DMS53 (cell line): Measurements from ENCODE around the gene FAM221B.

Experiments
- DNase-seq: peaks from one replicate; lab custom pipeline; 2025; lab: John Stamatoyannopoulos, UW

Gene FAM221B

DNA sequence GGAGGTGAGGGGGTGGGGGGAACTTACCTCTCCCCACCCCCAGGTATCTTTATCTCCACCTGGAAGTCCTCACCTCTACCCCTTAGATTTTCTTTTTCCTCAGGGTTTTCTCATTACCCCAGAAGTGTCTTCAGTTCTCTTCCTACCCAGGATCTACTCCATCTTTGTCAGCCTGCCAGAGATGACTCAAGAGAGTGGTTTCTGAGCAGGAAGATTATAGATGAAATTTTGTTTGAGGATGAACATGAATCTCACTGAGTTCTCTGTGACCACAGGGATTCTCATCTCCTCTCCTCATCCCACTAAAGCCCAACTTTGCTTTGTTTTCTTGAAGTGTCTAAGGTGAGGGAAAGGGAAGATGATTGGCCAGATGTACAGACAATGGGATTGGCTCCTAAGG is 8.5 kb downstream of the FAM221B start:
- no peak for DNase-seq

DNA sequence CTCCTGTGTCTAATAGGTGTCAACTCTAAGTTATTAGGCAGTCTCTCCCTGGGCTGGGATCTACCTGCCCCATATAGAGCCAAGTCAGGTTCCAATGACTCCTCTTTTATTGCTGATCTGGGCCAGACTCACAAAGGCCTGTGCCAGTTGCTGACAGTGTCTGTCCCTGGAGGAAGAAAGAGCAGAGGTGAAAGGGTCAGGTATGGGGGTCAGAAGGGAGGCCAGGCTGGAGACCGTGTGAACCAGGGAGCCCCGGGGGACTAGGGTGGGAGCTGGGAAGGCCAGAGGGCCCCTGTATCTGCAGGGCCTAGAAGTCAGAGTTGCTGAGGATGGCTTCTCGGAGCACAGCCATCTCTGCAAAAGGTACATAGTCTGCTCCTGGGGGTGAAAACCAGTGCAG is 10.2 kb downstream of the FAM221B start:
- DNase-seq: no peak

DNA sequence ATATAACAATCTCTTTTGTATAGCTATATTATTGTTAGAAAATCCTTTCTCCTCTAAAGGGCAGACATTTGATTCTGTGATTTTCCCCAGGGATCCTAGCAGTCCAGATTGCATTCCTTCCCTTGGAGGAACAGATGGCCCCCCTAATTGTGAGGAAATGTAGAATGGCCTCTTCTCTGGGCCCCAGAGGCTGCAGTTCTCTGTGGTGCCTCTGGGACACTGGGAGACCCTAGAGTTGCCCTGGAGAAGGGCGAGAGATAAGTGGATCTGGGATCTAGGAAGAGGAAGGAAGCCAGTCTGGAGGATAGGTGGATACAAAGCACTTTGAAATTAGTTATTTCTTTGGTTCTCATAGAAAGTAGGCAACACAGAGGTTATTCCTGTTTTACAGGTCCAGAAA is 11.8 kb downstream of the FAM221B start:
- peak; percentile 33 for DNase-seq

DNA sequence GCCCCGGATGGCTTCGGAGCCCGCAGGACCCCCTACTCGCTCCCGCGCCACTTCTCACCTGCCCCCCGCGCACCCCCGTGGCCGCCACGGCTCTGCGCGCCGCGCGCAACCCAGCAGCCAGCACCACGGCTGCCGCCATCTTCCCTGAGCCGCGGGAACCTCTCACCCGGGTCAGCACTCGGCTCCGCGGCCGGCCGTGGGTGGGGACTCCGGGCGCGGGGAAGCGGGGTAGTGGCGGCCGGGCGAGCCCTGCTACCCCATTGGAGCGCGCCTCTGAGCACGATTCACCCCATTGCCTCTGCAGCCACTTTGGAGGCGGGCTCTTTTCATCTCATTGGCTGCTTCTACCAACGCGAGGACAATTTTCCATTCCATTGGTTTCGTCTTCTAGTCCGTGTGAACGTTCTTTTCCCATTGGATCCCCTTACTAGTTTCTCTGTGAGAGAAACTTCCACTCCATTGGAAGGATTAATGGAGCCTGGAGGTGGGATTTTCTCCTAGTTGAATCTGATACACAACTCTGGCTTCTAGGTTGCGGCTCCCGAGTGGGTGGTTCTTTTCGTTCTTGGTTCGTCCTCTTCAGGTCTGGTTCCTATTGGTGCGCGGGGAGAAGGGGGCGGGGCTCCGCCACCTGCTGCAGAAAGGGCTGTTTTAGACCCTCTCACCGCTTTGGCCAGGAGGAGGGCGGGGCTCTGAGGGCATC is 13.5 kb downstream of the FAM221B start, which contains the start of gene HINT2:
Gene HINT2, minus strand, starts transcription at position 202 of the 703 bp plus-strand sequence. Its CDS starts 63 bp downstream, at position 139.
- peak; percentile 98 for DNase-seq

DNA sequence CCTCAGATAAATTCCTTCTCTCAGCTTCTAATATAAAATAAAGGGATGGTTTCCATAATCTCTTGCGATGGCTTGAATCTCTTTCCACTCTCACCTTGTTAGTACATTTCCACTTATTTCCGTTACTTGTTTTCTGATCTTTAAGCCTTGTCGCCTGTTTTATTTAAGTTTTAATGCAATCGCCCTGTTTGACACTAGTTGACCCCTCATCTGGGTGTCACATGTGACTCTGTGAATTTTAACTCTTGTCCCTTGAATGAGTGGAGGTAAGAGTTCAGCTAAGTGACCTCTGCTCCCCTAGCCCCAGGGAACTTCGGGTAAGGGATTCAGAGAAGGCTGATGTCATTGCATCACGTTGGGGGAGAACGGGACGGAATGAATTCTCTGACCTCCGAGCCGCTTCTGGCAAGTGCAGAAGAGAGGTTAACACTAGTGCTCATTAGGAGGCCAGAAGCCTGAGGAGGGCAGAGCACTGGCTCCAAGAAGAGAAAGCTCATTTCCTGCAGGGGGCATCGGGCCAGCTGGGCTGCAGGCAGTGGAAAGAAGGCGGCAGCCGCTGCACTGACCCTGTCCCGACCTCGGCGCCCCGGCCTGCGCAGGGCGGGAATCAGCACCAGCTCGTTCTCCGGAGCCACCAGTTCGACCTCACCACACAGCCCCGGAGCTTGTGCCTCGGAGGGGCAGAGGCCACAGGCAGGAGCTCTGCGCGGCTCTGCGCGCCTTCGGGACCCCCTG is 14.3 kb downstream of the FAM221B start:
- peak; percentile 72 for DNase-seq

DNA sequence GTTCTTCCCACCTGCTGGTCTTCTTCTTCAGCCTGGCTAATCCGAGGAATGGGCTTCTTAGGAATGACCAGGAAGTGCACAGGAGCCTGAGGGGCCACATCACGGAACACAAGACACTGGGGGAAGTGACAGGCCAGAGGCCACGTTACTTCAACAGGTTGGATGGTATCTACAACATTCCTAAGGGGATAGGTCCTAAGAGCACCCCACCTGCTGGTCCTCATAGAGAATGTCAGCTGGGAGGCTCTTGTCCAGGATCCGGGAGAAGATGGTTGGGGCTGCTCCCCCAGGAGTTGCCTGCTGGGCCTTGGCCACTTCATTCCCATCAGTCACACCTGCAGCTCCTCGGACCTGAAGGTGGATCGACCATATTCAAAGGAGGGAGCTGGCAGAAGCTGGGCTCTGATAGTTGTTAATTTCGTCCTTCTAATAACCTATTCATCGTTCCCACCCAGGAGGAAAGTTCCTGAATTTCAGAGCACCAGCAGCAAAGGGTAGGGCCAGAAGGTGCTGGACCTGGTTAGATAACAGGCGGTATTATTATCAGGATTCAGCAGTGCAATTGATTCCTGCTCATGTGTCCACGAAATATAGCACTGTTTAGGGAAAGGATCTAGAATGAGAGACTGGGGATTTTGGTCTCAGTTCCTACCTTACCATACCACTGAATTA is 15.0 kb downstream of the FAM221B start:
- DNase-seq: peak; percentile 63

DNA sequence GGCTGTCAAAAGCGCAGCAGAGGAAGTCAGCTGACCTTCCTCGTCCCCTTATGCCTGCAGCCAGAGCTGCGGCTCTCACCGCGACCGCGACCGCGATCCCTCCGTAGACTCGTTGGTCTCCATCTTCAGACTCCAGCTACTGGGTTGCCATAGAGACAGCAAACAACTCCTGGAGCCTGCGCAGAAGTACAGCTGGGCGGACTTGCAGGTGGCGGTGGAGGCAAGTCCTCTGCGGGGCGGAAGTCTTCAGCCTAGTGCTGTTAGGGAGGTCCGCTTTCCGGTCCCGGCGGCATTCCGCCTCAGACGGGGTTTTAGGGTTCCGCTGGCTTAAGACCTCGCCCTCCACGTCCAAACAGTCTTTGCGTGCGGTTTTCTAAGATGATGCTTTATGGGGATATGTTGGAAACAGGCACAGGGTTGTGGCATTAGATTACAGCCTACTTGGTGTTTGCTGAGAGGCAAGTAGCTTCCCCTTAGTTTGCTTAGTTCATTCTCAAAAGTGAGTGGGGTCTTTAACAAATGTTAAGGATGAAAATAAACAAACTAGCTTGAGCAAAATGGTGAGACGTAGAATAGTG is 16.4 kb downstream of the FAM221B start, which contains the start of gene SPAG8:
Gene SPAG8, minus strand, starts transcription at position 238 of the 578 bp plus-strand sequence. Its CDS starts 115 bp downstream, at position 123.
- DNase-seq: peak; percentile 97

DNA sequence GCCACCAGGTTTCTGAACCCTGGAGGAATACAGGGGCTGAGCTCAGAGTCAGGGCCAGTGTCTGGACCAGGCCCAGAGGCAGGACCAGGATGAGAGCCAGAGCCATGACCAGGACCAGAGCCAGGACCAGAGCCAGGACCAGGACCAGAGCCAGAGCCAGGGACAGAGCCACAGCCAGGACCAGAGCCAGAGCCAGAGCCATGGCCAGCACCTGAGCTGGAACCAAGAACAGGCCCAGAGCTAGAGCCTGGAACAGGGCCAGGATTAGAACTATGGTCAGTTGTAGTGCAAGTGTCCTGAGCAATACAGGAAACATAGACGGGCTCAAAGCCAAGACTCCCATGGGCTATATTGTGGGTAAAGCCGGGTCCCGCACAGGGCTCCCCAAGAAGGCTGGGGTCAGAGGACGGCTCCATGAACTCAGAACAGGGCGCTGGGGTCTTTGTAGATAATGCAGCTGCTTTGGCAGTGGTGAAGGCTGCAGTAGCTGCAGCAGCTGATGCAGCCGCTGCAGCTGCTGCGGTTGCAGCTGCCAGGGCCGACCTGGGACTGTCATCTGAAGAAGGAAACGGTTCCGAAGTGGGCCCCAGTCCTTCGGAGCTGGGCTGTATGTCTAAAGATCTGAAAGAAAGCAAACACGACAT is 17.0 kb downstream of the FAM221B start:
- peak; percentile 62 for DNase-seq

DNA sequence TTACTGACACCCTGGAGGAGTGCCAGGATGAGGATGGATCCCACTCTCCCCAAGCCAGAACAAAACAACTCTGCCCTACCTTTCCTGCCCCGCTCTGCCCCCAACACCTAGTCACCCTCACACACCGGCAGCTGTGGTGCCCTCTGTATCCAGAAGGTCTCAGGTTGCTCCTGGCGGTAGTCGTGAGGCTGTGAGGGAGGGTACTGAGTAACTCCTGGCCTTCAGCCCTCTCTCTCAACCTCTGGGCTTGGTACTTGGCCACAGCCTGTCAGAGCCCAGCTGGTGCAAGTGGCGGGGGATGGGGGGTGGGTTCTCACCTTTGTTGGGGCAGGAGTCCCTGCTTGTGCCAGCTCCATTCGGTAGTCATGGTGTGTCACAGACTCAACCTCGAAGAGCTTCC is 18.4 kb downstream of the FAM221B start:
- no peak for DNase-seq

DNA sequence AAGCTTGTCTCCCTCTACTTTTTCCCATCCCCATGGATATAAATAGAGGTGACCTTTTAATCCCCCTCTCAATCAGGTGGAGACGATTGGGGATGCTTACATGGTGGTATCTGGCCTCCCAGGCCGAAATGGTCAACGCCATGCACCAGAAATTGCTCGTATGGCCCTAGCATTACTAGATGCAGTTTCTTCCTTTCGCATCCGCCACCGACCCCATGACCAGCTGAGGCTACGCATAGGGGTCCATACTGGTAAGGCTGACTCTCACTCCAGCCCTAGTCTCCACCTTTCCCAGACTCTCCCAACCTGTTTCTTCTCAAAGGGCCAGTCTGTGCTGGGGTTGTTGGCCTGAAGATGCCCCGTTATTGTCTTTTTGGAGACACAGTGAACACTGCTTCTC is 20.1 kb downstream of the FAM221B start:
- DNase-seq: no peak

DNA sequence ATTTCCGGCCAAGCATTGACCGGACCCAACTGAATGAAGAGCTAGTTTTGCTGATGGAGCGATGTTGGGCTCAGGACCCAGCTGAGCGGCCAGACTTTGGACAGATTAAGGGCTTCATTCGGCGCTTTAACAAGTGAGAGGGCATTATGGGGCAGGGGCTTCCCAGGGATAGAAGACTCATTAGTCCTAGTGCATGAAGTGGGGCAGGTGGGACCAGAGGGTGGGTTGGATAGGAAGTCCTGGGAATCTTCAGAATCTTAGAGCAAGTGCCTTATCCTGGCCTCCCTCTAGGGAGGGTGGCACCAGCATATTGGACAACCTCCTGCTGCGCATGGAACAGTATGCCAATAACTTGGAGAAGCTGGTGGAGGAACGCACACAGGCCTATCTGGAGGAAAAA is 22.4 kb downstream of the FAM221B start:
- no peak for DNase-seq

DNA sequence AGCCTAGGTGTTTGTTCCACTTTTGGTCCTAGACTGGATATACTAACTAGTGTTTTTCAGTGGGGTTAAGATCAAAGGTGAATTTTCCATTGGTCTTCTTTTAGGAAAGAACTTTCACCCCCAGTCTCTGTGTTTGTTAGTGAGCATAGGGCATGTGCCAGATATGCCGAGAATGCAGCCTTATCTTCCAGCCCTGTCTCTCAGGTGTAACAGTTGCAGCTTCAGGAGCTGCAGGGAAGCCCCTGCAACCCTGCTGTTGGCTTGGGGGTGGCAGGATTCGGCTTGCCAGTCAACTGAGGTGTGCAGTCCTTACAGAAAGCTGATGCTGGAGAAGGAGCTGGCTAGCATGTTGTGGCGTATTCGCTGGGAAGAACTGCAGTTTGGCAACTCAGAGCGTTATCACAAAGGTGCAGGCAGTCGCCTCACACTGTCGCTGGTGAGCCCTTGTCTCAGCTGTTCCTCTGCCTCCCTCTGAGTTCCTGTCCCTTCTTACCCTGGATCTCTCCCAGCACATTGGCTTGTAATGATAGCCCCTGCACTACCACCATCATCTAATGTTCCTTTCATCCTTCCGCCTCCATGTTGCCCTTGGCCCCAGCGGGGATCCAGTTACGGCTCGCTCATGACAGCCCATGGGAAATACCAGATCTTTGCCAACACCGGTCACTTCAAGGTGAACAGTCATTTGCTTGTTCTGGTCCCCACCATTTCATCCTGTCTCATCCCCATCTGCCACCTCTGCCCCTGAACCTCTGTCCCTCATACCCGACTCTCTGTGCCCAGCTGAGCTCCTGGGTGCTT is 27.0 kb downstream of the FAM221B start:
- DNase-seq: no peak

DNA sequence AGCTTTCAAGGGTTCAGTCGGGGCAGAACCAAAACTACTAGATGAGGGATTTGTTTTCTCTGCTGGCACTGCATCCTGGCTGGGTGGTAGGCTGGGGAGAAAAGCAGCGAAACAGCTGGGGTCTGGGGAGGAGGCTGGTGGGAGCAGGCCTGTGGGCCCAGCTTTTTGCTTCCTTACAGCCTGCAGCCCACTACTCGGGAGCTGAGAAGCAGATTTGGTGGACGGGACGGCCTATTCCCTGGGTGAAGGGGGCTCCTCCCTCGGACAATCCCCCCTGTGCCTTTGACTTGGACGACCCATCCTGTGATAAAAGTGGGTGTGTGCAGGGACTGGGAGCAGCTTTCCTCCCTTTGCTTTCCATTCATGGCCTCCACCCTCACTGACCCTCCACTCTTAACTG is 28.0 kb downstream of the FAM221B start:
- no peak for DNase-seq

DNA sequence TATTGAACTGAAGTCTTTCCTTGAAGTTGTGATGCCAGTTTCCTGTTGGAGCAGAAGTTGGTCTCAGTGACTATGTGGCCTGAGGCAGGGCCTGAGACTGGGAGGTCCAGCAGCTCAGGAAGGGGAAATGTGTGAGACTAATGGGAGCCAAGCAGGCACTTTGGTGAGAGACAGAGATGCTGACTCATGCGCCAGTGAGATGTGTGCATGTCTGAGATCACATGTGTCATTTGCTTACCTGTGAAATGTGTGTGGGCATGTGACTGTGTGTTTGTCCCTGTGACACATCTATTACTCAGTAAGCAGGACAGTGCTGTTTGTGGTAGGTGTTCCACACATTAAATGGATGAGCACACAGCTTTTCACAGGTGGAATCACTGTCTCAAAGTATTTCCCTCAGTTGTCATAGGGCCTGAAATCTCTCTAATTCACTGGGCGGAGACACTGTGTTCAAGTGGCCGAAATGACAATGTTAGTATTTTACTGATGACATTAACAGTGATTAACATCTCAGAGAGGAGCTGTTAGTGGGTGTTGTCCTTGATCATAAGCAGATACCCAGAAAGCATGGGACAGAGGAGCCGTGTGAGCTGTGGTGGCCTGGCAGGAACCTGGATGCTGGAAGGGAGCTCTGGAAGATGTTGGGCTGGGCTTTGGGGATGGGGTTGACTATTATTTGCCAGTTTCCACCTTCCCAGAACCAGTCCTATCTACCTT is 29.7 kb downstream of the FAM221B start:
- DNase-seq: peak; percentile 68

DNA sequence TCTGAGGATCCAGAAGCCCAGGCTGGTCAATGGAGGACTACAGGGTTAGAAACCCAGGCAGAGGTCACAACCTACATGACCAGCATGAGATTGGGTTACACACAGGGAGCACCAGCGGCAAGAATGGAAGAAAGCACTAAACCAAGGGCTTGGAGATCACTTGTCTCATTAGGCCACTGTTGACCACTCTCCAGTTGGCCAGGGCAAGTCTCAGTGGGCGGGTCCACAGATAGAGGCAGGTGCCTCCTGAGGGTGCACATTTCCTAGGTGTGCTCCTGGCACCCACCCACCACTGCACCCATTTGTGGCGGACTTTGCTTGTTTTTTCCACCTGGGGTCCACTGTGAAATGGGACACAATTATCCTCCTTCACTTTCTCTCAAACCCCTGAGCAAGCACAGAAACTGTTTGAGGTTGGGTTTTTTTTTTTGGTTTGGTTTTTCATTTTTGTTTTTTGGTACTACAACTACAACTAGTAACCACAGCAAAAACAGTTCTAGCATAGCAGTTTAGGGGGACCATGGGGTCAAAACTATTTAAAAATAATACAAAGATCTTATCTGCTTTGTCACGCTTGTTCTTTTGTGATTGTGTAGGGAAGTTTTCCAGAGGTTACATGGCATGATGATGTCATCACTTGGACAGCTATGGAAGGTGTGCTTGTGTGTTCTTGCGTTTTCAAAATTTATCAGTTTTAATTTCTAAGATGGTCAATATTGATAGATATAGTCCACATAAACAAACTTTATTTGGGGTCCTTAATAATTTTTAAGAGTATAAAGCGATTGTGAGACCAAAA is 31.0 kb downstream of the FAM221B start:
- DNase-seq: no peak

DNA sequence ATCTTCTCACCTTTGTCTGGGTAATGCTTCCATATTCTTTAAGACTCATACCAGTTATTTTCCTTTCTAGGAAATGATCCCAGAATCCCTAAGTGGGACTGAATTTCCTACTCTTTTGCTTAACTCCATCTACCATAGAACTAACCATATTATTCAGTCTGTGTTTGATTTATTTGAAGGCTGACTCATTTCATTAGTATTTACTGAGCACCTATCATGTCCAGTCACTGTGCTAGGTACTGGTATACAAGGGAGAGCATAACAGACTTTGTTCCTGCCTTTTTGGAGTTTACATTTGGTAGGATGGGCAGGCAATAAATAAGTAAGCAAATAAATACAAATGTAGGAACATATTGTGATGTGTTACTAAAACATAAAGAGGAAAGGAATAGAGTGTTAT is 32.8 kb downstream of the FAM221B start:
- DNase-seq: no peak

DNA sequence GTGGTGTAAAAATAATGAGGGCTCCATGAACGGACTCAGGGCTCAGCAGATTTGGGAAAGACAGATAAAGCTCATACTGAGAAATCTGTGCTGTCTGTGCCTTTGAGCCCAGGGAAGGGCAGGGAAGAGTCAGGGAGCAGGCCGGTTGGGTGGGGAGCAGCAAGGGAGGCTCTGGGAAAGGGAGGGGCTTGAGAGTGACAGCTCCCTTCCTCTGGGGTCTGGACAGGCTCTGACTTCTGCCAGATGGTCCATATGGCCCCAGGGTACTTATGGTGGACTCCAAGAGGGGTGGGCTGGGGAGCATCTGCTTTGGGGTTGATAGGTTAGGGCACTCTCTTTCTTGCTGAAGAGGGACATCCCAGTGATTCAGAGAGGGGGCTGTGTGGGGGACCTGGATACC is 35.1 kb downstream of the FAM221B start:
- DNase-seq: no peak

DNA sequence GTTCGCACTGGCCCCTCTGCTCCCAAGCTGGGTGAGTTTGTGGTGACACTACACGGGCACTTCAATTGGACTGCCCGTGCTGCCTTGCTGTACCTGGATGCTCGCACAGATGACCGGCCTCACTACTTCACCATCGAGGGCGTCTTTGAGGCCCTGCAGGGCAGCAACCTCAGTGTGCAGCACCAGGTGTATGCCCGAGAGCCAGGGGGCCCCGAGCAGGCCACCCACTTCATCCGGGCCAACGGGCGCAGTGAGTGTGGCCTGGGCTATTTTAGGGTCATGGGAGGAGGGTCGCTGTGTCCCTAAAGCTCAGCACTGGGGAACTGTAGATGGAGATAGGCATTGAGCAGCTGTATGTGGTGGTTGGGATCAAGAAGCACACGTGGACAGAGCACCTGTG is 35.7 kb downstream of the FAM221B start:
- no peak for DNase-seq

DNA sequence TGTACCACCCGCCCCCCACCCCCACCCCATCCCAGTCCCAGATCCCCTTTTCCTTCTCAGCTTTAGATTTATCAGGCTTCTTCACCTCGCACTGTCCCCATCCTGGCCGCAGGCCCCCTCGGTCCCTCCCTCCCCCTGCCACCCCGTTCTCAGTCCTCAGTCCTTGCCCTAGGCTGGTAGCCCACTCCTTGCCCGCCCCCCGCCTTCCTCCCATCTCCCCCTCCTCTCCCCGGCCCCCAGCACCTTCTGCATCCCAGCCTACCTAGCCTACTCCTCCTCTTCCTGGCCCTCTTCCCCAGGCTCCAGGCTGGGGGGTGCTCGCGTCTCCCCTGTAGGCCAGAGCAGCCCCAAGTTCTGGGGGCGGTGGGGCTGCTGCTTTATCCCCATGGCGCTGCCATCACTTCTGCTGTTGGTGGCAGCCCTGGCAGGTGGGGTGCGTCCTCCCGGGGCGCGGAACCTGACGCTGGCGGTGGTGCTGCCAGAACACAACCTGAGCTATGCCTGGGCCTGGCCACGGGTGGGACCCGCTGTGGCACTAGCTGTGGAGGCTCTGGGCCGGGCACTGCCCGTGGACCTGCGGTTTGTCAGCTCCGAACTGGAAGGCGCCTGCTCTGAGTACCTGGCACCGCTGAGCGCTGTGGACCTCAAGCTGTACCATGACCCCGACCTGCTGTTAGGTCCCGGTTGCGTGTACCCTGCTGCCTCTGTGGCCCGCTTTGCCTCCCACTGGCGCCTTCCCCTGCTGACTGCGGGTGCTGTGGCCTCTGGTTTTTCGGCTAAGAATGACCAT is 36.3 kb downstream of the FAM221B start:
- DNase-seq: no peak
